Measurements from ENCODE around the gene RNF212. TPM values are rescaled to one million over a fixed set of nuclear protein-coding genes. Genes with fewer than 3 reads are reported as not detected.

RNF212 gene
- total RNA-seq, 2 donors from 2014 or later, result 1.6 to 2.9 TPM

- intact Hi-C loops (cut with DNase I, micrococcal nuclease), result no loop called here
- no peak for ATAC-seq
- DNase-seq, result peak in 1 of 2 donors; percentile 6
Measured at GRCh38 chr4:1078490-1078889, 34.9 kb downstream of the RNF212 start.

DNA sequence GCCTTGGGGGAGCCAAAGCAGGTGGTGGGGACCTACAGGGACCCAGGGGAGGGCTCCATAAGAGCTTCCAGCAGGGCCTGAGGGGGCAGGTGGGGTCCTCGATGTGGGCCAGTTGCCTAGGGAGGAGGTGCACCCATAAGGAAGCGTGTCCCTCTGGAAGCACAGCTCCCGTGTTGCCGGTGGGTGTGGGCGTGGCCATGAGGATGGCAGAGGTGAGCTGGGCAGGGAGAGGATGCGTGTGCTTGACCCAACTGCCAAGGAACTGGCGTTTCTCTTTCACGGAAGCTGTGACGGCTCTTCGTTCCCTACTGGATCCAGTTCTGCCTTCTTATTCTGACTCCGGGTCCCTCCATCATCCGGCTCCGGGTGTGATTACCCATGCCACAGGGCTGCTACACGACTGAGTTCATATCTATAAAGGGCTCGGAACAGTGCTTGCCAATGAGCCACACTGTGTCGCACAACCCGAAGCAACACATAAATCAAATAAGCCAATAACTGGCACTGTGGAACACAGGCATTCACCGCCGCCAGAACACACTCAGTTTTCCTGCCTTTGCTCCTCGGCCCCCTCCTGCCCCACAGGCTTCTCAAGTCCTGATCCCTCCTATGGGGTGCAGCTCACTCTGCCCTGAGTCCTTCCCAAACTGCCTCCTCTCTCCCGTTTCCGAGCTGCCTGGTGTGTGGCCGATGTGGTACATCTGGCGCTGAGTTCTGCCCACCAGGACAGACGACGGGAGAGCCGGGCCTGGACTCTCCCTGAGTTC is 35.5 kb downstream of the RNF212 start:
- no peak for ATAC-seq
- intact Hi-C loops (cut with DNase I, micrococcal nuclease), result no loop called here

DNA sequence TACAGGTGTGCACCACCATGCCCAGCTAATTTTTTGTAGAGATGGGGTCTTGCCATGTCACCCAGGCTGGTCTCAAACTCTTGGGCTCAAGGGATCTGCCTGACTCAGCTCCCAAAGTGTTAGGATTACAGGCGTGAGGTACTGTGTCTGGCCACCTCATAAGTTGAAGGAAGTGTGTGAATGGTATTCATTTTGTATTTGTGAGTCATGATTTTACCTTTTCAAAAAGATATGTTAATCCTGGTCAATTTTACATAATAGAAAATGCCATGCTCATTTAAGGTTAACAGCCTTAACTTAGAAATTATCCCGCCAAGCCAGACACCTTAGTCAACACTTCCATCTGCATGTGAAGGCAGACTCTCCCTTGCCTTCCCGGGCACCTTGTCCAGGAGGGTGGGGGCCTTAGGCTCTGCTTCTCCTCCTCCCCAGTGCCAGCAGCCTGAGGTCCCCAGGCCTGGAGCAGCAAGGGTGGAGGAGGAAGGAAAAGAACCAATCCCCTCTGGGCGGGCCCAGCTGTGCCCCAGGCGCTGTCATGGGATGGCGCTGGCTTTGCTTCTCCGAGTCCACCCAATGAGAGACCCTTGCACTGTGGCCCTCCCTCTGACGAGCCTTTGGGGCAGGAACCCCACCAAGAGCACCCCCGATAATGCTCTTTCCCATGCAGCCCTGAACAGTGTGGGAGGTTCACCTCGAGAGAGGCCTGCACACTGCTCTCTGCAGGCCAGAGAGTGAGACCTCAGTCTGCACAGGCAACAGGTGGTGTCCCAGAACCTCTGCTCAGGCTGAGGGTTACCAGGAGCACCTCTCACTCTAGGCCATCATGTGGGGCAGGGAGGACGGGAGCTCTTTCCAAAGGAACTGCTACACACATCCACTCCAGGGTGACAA is 37.3 kb downstream of the RNF212 start:
- intact Hi-C loops (cut with DNase I, micrococcal nuclease), result no loop called here

More for the DNA sequence above, 35.5 kb downstream of the RNF212 start:
- DNase-seq, result peak in 1 of 2 donors; percentile 11

GRCh38 chr4:1075225-1075624 is 38.1 kb downstream of the RNF212 start:
- ATAC-seq (no peak), DNase-seq (peak in 1 of 2 donors; percentile 5)
- intact Hi-C loops (cut with DNase I, micrococcal nuclease), result no loop called here

More for the DNA sequence above, 37.3 kb downstream of the RNF212 start:
- ATAC-seq (no peak), DNase-seq (peak in 1 of 2 donors; percentile 21)

GRCh38 chr4:1074077-1074476 is 39.3 kb downstream of the RNF212 start:
- DNase-seq (peak in 1 of 2 donors; percentile 16), ATAC-seq (no peak)
- intact Hi-C loops (cut with DNase I, micrococcal nuclease), result no loop called here

DNA sequence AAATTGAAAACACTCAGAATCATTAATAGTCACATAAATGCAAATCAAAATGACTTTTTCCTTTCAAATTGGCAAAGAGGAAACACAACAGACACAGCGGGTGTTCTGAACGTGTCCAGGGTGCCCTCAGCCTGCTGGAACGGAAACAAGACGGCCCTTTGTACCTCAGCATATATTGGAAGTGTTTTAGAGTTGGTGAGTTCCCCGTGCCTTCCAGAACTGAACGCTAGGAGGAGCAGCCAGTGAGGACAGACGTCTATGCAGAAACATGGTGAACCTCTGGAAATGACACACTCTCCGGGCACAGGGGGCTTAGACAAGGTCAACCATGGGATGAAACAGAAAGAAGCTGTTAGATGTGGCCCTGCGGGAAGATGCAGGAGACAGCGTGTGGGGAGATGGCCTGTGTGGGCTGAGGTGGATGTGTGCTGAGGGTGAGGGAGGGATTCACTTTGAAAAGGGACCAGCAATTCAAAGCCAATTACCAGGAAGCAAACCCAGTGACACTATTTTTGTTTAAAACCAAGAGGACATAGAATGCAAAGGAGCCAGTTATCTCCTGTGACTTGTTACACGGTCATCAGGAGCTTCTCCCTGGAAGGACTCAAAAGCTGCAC is 40.4 kb downstream of the RNF212 start:
- peak; percentile 99 for ATAC-seq
- intact Hi-C loops (cut with DNase I, micrococcal nuclease), result no loop called here
- DNase-seq, result peak; percentile 64 to 75

DNA sequence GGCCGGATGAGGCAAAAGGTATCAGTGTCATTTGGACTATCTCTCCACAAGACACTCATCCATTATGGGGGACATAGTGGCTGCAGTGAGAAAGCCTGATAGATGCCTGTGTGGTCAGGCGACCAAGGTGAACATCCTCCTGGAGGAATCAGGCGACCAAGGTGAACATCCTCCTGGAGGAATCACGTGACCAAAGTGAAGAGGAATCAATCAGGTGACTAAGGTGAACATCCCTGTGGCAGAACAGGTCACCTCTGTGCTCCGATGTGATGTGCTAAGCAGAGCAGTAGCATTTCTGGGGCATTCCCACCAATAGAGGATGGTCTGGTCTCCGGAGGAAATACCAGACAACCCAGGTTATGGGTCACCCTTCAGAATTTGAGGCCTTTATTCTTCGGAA is 44.0 kb downstream of the RNF212 start:
- intact Hi-C loops (cut with DNase I, micrococcal nuclease), result no loop called here
- ATAC-seq, result no peak
- DNase-seq, result no peak

DNA sequence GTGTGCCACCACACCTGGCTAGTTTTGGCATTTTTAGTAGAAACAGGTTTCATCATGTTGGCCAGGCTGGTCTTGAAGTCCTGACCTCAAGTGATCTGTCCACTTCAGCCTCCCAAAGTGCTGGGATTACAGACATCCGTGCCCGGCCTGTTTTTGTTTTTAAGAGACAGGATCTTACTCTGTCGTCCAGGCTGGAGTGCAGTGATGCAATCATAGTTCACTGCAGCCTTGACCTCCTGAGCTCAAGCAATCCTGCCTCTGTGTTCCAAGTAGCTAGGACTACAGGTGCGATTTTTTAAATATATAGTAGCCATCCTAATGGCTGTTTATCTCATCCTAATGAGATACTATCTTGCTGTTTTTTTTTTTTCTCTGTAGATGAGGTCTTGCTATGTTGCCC is 47.6 kb downstream of the RNF212 start:
- DNase-seq (no peak), ATAC-seq (no peak)
- intact Hi-C loops (cut with DNase I, micrococcal nuclease), result no loop called here

GRCh38 chr4:1062419-1062818 is 50.9 kb downstream of the RNF212 start:
- intact Hi-C loops (cut with DNase I, micrococcal nuclease), result no loop called here

DNA sequence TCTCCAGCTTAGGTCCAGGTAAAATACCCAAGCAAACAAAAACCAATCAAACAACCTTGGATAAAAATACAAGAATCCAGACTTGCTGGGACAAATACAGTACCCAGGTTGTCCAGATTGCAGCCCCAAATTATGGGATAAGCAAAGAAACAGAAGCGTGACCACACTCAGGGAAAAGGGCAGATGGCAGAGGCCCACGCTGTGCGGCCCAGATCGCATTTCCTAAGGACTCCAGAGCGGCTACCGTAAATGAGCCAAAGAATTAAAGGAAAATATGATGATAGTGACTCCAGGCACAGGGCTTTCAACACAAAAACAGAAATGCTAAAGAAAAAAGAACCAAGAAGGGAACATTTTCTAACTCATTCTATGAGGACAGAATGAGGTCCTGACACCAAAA is 51.6 kb downstream of the RNF212 start:
- DNase-seq (no peak), ATAC-seq (no peak)
- intact Hi-C loops (cut with DNase I, micrococcal nuclease), result no loop called here

More at GRCh38 chr4:1062419-1062818, 50.9 kb downstream of the RNF212 start:
- DNase-seq (no peak), ATAC-seq (no peak)

DNA sequence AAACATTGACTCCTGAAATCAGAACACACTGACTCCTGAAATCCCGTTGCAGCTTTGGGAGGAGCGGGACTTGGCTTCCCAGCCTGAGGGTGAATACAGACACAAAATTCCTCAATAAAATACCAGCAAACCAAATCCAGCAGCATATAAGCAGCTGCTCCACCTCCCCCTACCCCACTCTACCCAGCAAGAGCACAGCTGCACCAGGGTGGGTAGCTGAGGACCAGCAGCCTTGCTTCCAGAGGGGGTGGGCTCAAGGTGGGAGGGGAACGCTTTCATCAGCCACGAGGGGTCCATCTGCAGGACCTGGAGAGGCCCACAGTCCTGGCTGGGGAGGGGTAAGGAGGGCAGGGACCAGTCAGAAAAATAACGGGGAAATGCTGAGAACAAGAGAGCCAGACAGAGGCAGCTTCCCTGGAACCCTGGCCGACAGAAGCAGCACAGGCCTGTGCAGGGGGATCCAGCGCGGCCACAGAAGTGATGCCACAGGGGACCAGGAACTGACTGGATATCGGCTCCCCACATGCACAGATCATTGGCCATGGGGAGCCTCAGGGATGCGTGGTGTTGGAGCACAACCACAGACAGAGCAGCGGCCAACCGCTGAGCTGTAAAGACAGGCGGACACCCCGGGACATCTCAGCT is 52.2 kb downstream of the RNF212 start:
- DNase-seq (peak in 1 of 2 donors; percentile 2), ATAC-seq (no peak)
- intact Hi-C loops (cut with DNase I, micrococcal nuclease), result no loop called here

DNA sequence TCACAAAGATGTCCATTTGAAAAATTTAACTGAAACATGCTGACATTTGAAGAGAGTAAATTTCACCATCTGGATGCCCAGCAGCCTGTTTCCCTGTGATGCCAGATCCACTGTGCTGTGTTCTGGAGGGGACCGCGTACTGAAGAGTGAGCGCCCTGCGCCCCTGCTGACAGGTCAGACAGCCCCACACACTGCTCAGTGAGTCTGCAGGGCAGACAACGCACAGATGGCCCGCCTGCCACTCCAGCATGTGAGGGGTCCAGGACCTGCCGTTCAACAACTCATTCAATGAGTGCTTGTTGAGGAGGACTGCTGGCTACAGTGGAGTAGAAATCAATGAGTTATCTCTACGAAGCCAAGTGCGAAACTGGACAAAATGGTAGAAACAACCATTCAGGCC is 52.7 kb downstream of the RNF212 start:
- intact Hi-C loops (cut with DNase I, micrococcal nuclease), result no loop called here
- ATAC-seq, result no peak
- DNase-seq, result peak in 1 of 2 donors; percentile 4

- ATAC-seq (no peak), DNase-seq (peak in 1 of 2 donors; percentile 12)
- intact Hi-C loops (cut with DNase I, micrococcal nuclease), result no loop called here
Measured at GRCh38 chr4:1060121-1060520, 53.2 kb downstream of the RNF212 start.

DNA sequence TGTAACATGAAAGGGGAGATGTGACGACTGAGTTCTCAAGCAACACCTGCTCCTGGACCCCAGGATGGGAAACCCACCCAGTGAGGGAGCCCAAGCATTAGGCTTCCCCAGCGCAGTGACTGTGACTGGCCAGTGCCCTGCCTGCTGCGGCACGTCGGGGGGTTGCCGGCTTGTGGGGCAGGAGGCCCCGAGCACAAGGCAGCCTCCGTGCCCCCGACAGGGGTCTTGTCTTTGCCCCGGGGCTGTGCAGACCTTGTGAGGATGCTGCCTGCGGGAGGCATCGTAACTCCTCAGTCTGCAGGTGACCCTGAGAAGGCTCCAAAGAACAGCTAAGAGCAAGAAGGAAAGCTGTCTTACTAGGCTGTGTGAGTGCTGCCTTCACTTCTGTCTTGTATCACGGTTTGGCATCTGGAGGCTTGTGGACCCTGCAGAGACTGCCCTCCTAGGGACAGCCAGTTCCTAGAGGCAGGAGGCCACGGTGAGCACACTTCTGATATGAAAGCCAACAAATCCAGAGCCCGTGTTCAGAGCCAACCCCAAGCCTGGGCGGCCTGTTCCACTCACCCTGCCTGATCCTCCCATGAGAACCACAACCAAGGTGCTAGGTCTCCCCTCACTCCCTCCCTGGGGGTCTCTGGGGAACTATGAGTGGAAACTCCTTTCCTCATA is 54.2 kb downstream of the RNF212 start:
- intact Hi-C loops (cut with DNase I, micrococcal nuclease), result no loop called here
- ATAC-seq, result peak; percentile 18

GRCh38 chr4:1058198-1058996 is 55.0 kb downstream of the RNF212 start:
- DNase-seq, result peak; percentile 51 to 59
- intact Hi-C loops (cut with DNase I, micrococcal nuclease), result no loop called here
- peak; percentile 79 for ATAC-seq

More for the DNA sequence above, 54.2 kb downstream of the RNF212 start:
- DNase-seq, result no peak

GRCh38 chr4:1057403-1057745 is 56.0 kb downstream of the RNF212 start:
- intact Hi-C loops (cut with DNase I, micrococcal nuclease), result no loop called here
- ATAC-seq (peak; percentile 73), DNase-seq (peak in 1 of 2 donors; percentile 44)

- peak in 1 of 2 donors; percentile 9 for DNase-seq
- ATAC-seq, result no peak
- intact Hi-C loops (cut with DNase I, micrococcal nuclease), result no loop called here
Measured at GRCh38 chr4:1056671-1057402, 56.5 kb downstream of the RNF212 start.
